Activated CD4-positive, alpha-beta T cell treated with anti-CD3 and anti-CD28 coated beads for 36 hours (primary cell): Measurements from ENCODE around the gene ERCC1. TPM values are rescaled to one million over a fixed set of nuclear protein-coding genes. Genes with fewer than 3 reads are reported as not detected.

ENCODE experiments used
- ATAC-seq: fragments of 200-7000 bp; cut with Tn5 transposase; one replicate; pipeline ENCODE4 v1.10.0; 2021; ENCODE audit warnings: mild to moderate bottlenecking, moderate library complexity
- CTCF ChIA-PET: fragments of 350-600 bp; sonication (Branson Sonifier 250); formaldehyde crosslinking; loops from one replicate; lab custom pipeline; 2021; ENCODE audit warnings: antibody characterized with exemption; lab: Charles Lee
- POLR2A ChIA-PET: fragments of 350-600 bp; sonication (Branson Sonifier 250); formaldehyde crosslinking; loops from one replicate; lab custom pipeline; 2021; ENCODE audit warnings: antibody characterized with exemption, inconsistent platforms; lab: Charles Lee
- DNase-seq: peaks from one replicate; pipeline ENCODE4 v3.0.0-alpha.2; 2020
- H3K27ac Mint-ChIP-seq: one replicate; pipeline ENCODE4 v1.8.0; 2021; ENCODE audit warnings: mixed read lengths
- H3K27me3 Mint-ChIP-seq: one replicate; pipeline ENCODE4 v1.8.0; 2021; ENCODE audit warnings: mixed read lengths
- H3K36me3 Mint-ChIP-seq: one replicate; pipeline ENCODE4 v1.8.0; 2021; ENCODE audit warnings: low read depth, mixed read lengths
- H3K4me1 Mint-ChIP-seq: one replicate; pipeline ENCODE4 v1.8.0; 2021; ENCODE audit warnings: mixed read lengths
- H3K4me3 Mint-ChIP-seq: one replicate; pipeline ENCODE4 v1.8.0; 2021; ENCODE audit warnings: mild to moderate bottlenecking, moderate library complexity, mixed read lengths
- H3K9me3 Mint-ChIP-seq: one replicate; pipeline ENCODE4 v1.8.0; 2021; ENCODE audit warnings: low read depth, mixed read lengths
- intact Hi-C, 2 experiments: fragments of 100-400 bp; cut with DNase I in 1 of 2; cut with micrococcal nuclease in 1 of 2; formaldehyde crosslinking; loops; one replicate each; pipeline versions ENCODE4 v1.14.2 to v1.15.1; 2022 to 2024; cut with DNase I, micrococcal nuclease
- total RNA-seq, 2 experiments: library from RNA; stranded (reverse); gene quantifications; one replicate each; pipeline ENCODE4 v1.2.3, GENCODE V29; 2021

Gene ERCC1
- total RNA-seq, 2 experiments from 2014 or later, result 58.1 to 71.8 TPM

DNA sequence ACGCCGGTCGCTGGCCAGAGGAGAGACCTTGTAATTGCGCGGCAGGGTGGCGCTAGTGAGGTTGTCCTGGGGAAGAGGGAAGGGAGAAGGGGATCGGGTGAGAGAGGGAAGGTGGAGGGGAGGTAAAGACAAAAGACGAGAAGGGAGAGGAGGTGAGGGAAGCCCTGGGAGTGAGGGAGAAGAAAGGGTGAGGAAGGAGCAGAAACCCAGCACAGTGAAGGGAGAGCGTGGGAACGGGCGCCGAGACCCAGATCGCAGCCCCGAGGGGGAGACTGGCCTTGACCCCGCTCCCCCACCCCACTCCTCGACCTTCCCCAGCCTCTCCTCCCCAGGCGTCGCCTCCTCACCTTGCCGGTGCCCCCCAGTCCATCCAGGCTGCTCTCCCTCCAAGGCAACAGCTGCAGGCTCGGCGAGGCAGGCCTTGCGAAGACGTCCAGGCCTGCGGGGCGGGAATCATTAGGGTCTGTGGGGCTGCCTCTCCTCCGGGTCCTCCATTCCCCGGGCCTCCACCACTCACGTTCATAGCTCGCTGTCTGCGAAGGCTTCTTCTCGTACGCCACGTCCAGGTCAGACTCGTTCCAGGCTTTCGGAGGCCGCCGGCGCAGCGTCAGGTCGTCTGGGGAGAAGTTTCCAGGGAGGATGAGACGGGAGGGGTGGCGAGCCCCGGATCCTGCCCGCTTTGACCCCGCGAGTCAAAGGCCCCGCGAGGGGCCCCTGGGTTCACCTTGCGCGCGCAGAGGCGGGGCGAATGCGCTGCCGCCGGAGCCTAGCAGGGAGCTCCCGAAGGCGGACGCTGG, 27.7 kb downstream of the ERCC1 start:
- POLR2A ChIA-PET, result interaction anchor here (0.6 kb wide), 1 partner anchor 12 kb away, joined by 3 read pairs; no protein-coding TSS in a partner anchor
- ATAC-seq, result no peak

DNA sequence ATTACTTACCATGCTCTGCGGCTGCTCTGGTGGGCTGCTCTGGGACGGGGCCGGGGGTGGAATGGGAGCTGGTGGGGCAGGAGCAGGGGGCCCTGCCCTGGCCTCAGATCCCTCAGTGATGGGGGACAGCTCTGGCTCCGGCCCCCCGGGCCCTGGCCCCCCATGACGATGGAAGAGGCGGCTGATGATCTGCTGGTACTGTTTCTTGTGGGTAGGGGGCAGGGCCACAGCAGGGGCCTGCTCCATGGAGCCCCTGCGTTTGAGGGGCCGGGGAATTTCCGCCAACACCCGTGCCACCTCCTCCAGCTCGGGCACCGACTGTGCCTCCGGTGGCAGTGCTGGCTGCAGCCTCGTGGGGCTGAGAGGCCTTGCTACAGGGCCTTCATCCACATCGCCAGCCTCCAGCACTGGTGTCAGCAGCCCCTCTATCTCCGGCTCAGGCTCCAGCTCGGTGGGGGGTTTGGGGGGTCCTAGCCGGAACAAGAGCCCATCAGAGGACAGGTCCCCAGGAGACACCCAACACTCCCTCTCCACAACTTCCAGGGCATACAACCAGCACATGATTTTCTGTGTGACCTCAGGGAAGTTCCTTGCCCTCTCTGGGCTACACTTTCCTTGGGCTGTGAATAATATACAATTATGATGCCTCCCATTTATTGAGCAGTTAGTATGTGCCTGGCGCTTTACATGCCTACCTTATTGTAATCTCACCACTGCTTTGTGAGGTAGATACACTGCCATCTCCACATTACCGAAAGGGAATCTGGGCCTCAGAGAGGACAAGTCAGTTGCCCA, 31.6 kb downstream of the ERCC1 start:
- Mint-ChIP-seq H3K36me3 (no peaks in the 10 kb centered on the region), H3K4me1 (peaks cover 3% of the 10 kb centered on the region), H3K9me3 (no peaks in the 10 kb centered on the region), H3K27ac (no peak overlapping the region), H3K4me3 (no peak overlapping the region), H3K27me3 (peaks cover 11% of the 10 kb centered on the region)
- intact Hi-C loops, result no loop called here
- ChIA-PET CTCF (interaction anchor here (0.8 to 2.0 kb wide), 2 partner anchors 10 to 289 kb away, joined by 3 to 10 read pairs; no protein-coding TSS in a partner anchor), POLR2A (interaction anchor here (0.6 kb wide), 1 partner anchor 10 kb away, joined by 3 read pairs; no protein-coding TSS in a partner anchor)
- DNase-seq, result no peak
- ATAC-seq, result no peak

More for the DNA sequence above, 27.7 kb downstream of the ERCC1 start:
- CTCF ChIA-PET, result interaction anchor here (0.8 to 1.2 kb wide), 2 partner anchors 8 to 9 kb away, joined by 3 to 5 read pairs; partner anchors contain the start of gene PPP1R13L
- no peaks in the 10 kb centered on the region for H3K9me3 Mint-ChIP-seq
- peaks cover 8% of the 10 kb centered on the region for H3K4me1 Mint-ChIP-seq
- H3K27me3 Mint-ChIP-seq, result peaks cover 27% of the 10 kb centered on the region
- H3K27ac Mint-ChIP-seq, result no peak overlapping the region
- intact Hi-C loops, result no loop called here
- H3K36me3 Mint-ChIP-seq, result no peaks in the 10 kb centered on the region
- DNase-seq, result no peak
- no peak overlapping the region for H3K4me3 Mint-ChIP-seq

DNA sequence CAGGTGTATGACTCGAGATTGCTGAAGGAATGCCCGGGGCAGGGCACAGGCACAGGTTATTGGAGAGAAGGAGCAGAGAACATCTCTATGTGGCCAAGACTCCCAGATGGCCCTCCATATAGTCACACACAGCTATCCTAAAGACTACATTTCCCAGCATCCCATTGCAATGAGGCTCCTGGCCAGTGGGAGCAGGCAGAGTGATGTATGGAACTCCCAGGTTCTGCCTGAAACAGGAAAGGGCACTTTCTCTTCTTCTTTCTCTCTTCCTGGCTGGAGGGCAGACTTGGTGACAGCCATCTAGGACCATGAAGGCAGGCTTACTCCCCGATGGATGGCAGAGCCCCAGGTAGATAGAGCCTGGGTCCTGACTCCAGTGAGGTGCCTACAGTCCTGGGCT, 32.4 kb downstream of the ERCC1 start:
- H3K36me3 Mint-ChIP-seq, result no peaks in the 10 kb centered on the region
- H3K27ac Mint-ChIP-seq, result no peak overlapping the region
- no peak for DNase-seq
- ChIA-PET POLR2A (interaction anchor here (0.9 kb wide), 1 partner anchor 13 kb away, joined by 3 read pairs; the partner anchor contains the start of gene PPP1R13L), CTCF (interaction anchor here (0.7 to 2.0 kb wide), 2 partner anchors 10 to 172 kb away, joined by 4 to 10 read pairs; no protein-coding TSS in a partner anchor)
- intact Hi-C loops, result no loop called here
- H3K9me3 Mint-ChIP-seq, result no peaks in the 10 kb centered on the region
- H3K4me1 Mint-ChIP-seq, result no peaks in the 10 kb centered on the region
- H3K4me3 Mint-ChIP-seq, result no peak overlapping the region
- peak; percentile 47 for ATAC-seq
- peaks cover 7% of the 10 kb centered on the region for H3K27me3 Mint-ChIP-seq

DNA sequence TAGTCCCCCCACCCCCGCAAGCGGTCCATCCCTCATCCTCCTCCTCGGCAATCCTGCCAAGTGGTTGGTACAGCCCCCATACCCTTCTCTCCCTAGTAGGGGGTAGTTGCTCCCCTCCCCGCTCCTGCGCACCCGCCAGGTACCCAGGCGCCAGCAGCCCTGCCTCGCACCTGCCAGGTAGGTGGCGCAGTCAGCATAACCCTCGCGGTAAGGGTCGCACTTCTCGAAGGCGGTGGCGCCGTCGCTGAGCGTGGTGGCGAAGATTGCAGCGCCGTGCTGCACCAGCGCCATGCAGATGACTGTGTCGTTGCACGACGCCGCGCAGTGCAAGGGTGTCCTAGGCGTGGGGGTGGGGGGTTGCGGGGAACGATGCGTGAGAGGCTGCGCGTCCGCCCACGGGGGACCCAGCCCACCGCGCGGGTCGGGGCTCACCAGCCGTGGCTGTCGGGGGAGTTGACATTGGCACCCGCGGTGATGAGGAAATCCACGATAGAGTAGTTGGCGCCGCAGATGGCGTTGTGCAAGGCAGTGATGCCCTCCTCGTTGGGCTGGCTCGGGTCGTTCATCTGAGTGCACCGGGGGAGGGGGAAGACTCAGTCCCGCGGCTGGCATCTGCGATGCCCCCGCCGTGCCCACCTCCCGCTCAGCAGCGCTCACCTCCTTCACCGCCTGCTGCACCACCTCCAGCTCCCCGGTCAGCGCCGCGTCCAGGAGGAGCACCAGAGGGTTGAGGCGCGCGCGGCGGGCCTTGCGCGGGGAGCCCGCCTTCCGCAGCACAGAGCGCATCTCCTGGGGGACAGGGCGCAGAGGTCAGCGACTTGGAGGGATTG, 38.1 kb downstream of the ERCC1 start:
- ChIA-PET CTCF (no interaction called here), POLR2A (no interaction called here)
- H3K9me3 Mint-ChIP-seq, result no peaks in the 10 kb centered on the region
- H3K27me3 Mint-ChIP-seq, result peaks cover 14% of the 10 kb centered on the region
- no peaks in the 10 kb centered on the region for H3K36me3 Mint-ChIP-seq
- no peak overlapping the region for H3K27ac Mint-ChIP-seq
- intact Hi-C loops, result no loop called here
- no peaks in the 10 kb centered on the region for H3K4me1 Mint-ChIP-seq
- H3K4me3 Mint-ChIP-seq, result no peak overlapping the region
- DNase-seq (no peak), ATAC-seq (peak; percentile 53)

DNA sequence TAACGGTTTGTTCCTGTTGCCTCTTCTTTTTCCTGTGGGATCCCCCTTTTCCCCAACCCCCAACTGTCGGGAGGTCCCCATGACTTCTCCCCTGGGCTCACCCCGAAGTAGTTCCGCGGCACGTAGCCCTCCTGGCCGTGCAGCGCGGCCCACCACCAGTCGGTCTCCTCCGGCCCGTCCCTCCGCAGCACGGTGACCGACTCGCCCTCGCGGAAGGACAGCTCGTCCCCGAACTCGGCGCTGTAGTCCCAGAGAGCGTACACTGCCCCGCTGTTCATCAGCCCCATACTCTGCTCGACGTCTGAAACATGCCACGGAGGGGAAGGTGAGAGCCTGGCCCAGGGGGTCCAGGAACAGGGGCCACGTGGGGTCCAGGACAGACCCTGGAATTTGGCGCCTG, 41.3 kb downstream of the ERCC1 start:
- ATAC-seq, result no peak
- intact Hi-C loops, result no loop called here
- H3K27me3 Mint-ChIP-seq, result peaks cover 14% of the 10 kb centered on the region

DNA sequence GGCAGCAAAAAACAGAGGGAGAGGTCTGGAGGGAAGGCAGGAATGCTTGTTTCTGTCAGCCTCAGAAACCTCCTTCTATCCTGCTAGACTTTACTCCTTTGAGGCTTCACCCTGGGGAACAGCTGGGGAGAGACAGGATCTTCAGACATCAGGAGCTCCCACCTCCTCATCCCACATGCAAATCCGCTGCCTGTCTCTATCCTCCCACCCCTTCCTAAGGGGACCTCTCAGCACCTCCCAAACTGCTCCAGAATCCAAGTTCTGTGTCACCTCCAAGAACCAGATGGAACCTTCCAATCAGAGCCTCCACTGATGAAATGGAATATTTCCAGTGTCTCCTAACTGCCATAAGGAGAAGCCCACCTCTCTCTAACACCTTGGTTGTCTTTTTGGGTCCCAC, 43.6 kb downstream of the ERCC1 start:
- CTCF ChIA-PET, result no interaction called here

More for the DNA sequence above, 41.3 kb downstream of the ERCC1 start:
- DNase-seq, result no peak
- H3K4me3 Mint-ChIP-seq, result no peak overlapping the region
- POLR2A ChIA-PET, result no interaction called here
- no peaks in the 10 kb centered on the region for H3K9me3 Mint-ChIP-seq
- H3K36me3 Mint-ChIP-seq, result no peaks in the 10 kb centered on the region
- CTCF ChIA-PET, result interaction anchor here (0.6 to 1.5 kb wide), 2 partner anchors 10 to 445 kb away, joined by 3 read pairs; no protein-coding TSS in a partner anchor
- no peak overlapping the region for H3K27ac Mint-ChIP-seq
- H3K4me1 Mint-ChIP-seq, result peaks cover 7% of the 10 kb centered on the region

DNA sequence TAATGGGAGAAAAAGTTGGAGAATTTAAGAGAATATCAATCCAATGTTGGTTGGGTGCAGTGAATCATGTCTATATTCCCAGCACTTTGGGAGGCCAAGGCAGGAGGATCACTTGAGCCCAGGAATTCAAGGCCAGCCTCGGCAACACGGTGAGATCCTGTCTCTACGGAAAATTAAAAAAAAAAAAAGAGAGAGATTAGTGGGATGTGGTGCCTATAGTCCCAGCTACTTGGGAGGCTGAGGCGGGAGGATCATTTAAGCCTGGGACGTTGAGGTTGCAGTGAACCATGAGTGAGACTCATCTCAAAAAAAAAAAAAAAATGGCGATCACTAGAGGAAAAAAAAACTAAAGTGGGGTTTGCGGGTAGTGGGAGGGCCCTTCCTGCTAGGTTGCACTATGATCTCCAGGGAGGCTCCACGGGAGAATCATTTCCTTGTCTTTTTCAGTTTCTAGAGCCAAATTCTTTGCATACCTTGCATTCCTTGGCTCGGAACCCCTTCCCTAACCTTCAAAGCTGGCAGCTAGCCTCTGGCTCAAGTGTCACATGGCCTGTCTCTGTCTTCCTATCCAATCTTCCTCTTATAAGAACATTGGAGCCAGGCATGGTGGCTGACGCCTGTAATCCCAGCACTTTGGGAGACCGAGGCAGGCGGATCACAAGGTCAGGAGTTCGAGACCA, 47.5 kb downstream of the ERCC1 start:
- POLR2A ChIA-PET, result no interaction called here
- Mint-ChIP-seq H3K27me3 (no peaks in the 10 kb centered on the region), H3K9me3 (no peaks in the 10 kb centered on the region), H3K4me3 (no peak overlapping the region), H3K4me1 (peaks cover 19% of the 10 kb centered on the region), H3K27ac (no peak overlapping the region), H3K36me3 (no peaks in the 10 kb centered on the region)
- DNase-seq, result no peak
- no peak for ATAC-seq
- intact Hi-C loops, result no loop called here
- CTCF ChIA-PET, result no interaction called here

More for the DNA sequence above, 43.6 kb downstream of the ERCC1 start:
- no peak for ATAC-seq
- Mint-ChIP-seq H3K27ac (no peak overlapping the region), H3K36me3 (no peaks in the 10 kb centered on the region), H3K27me3 (peaks cover 4% of the 10 kb centered on the region), H3K4me1 (peaks cover 19% of the 10 kb centered on the region), H3K4me3 (no peak overlapping the region), H3K9me3 (no peaks in the 10 kb centered on the region)
- DNase-seq, result no peak
- POLR2A ChIA-PET, result no interaction called here
- intact Hi-C loops, result no loop called here

DNA sequence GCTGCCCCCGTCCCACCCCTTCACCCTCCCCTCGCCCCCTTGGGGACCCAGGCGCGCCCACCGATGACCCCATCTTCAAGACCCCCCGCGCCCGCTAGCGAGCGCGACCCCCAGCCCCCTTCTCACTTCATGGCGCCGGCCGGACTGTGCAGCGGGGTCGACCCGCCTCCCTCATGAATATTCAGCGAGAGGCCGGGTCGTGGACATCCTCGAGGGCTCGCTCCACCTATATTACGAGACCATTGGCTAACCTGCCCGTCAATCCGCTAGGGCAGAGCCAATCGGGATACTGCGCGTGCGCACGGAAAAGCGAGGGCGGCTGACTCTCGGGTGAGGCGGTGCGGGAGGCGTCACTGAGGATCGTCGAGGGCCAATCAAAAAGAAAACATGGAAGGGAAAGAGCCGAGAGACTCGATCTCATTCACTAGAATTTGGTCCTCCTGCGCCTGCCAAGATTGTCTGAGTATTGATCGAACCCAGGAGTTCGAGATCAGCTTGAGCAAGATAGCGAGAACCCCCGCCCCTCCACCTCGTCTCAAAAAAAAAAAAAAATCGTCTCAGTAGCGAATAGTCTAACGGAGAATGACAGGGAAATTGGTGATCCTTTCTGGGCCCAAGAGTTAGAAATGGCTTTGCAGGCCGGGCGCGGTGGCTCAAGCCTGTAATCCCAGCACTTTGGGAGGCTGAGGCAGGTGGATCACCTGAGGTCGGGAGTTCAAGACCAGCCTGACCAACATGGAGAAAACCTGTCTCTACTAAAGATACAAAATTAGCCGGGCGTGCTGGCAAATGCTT, 53.1 kb downstream of the ERCC1 start, which contains the start of gene ERCC2:
Gene ERCC2, minus strand, starts transcription at position 164 of the 795 bp plus-strand sequence. Its CDS starts 33 bp downstream, at position 131.
- DNase-seq (peak; percentile 100), ATAC-seq (peak; percentile 100)
- POLR2A ChIA-PET, result no interaction called here
- H3K27ac Mint-ChIP-seq, result peak within 1 kb of the TSS; percentile 97
- intact Hi-C loops, result loop anchor here in 1 of 2 experiments (1.0 kb wide), 11 partner anchors 30 to 480 kb away; partner anchors contain the start of genes BLOC1S3, CLASRP, CLPTM1 and ERCC1
- H3K4me3 Mint-ChIP-seq, result peak within 1 kb of the TSS; percentile 79
- no peaks in the 10 kb centered on the region for H3K9me3 Mint-ChIP-seq
- H3K4me1 Mint-ChIP-seq, result peaks cover 8% of the 10 kb centered on the region
- no peaks in the 10 kb centered on the region for H3K27me3 Mint-ChIP-seq
- H3K36me3 Mint-ChIP-seq, result peaks cover 1% of the 10 kb centered on the region
- CTCF ChIA-PET, result interaction anchor here (0.6 to 1.2 kb wide), 3 partner anchors 31 to 382 kb away, joined by 4 to 5 read pairs (median 4); no protein-coding TSS in a partner anchor

DNA sequence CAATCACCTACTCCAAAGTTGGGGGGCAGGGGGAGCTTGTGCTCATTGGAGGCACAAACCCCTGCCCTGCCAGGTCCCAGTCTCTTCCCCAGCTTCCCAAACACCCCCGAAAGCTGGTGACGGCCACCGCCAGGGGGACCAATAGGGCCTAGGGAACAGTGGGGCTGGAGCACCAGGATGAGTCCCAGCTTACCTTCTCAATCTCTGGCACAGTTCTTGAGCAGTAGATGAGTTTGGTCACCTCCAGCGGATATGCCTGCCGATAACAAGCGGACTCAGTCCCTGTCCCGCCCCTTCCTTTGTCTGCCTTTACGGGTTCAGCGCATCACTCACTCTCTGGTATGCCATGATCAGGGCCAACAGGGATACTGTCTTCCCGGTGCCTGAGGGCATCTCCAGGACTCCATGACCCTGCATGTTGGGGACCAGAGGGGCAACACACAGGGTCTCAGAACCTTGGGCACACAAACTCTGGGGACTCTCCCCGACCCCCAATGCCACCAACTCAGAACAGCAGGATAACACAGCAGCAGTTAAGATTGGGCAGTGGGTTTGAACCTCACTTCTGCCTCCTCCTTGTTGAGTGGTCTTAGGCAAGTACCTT, 54.9 kb downstream of the ERCC1 start:
- intact Hi-C loops, result no loop called here
- Mint-ChIP-seq H3K36me3 (peaks cover 1% of the 10 kb centered on the region), H3K27me3 (no peaks in the 10 kb centered on the region), H3K27ac (no peak overlapping the region), H3K9me3 (no peaks in the 10 kb centered on the region), H3K4me1 (peaks cover 8% of the 10 kb centered on the region), H3K4me3 (peak overlapping the region; percentile 55)
- ChIA-PET CTCF (no interaction called here), POLR2A (interaction anchor here (0.6 kb wide), 1 partner anchor 53 kb away, joined by 5 read pairs; no protein-coding TSS in a partner anchor)
- ATAC-seq (no peak), DNase-seq (no peak)
